Measurements from ENCODE around the gene LMOD3.

DNA sequence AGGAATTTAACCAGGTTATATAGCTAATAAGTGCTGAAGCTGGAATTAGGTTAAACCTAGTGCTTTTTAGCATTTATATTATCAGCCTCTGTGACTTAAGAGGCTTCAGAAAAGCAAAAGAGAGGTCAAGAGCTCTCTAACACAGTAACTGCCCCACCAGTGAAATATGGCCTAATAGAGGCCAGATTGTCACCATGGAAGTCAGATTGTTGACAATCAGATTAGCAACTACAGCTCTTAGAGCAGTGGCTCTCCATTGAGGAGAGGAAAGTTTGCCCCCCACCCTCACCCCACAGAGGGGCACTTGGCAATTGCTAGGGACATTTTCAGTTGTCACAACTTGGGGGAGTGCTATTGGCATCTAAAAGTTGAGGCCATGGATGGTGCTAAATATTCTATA lies 23.3 kb upstream of the LMOD3 start:
- TF ChIP-seq, protein P1, sequence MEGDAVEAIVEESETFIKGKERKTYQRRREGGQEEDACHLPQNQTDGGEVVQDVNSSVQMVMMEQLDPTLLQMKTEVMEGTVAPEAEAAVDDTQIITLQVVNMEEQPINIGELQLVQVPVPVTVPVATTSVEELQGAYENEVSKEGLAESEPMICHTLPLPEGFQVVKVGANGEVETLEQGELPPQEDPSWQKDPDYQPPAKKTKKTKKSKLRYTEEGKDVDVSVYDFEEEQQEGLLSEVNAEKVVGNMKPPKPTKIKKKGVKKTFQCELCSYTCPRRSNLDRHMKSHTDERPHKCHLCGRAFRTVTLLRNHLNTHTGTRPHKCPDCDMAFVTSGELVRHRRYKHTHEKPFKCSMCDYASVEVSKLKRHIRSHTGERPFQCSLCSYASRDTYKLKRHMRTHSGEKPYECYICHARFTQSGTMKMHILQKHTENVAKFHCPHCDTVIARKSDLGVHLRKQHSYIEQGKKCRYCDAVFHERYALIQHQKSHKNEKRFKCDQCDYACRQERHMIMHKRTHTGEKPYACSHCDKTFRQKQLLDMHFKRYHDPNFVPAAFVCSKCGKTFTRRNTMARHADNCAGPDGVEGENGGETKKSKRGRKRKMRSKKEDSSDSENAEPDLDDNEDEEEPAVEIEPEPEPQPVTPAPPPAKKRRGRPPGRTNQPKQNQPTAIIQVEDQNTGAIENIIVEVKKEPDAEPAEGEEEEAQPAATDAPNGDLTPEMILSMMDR (IDR thresholded peaks at IDR 0.05), result no peak
- no peak for TF ChIP-seq POLR2A (IDR thresholded peaks at IDR 0.05)

Data from testis (tissue), 2 donors.